ENCODE results near the gene PCMTD2.
A peak's percentile ranks its signal among the peaks of the same experiment; 100 is the strongest.

Gene PCMTD2

DNA sequence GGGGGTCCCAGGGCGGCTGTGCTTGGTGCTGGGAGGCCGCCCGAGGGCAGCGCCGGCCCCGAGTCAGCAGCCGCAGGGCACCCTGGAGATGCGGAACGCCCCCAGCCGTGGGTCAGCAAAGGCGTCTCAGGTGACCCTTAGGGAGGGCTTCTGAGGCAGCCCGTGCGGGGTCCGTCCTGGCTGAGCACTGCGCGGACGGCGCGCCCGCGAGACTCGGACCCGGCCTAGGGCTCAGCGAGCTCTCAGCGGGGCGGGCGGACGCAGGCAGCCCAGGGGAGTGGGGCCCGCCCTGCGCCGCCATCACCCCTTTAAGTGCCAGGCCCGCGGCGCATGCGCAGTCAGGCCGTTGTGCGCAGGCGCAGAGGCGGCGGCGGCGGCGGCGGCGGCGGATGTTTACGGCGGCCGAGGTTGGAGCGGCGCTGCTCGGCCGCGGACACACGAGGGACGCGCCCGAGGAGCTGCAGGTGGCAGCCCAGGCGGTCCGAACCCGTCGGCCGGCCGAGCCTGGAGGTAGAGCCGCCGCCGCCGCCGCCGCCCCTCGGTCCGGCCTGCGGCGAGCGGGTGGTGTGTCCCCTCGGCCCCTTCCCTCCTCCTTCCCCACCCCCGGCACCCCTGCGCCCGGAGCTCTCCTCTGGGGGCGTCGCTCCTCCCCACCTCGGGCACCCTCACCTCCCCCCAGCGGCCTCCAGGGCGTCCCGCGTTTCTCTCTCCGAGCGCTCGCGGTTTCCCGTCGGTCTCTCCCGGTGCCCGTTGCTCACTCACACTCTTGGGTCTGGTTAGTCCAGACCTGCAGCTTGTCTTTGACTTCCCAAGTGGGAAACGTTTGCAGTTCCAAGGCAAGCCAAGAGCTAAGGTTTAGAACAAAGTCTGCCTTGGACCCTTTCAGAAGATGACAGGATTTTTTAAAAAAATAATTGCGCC lies at the start of gene PCMTD2:
Gene PCMTD2 (plus strand): TSS at position 388 of the 921 bp plus-strand sequence. CDS start 4,218 bp downstream, outside the sequence.
- peak; percentile 78 for DNase-seq (ENCODE audit: low read depth)

DNA sequence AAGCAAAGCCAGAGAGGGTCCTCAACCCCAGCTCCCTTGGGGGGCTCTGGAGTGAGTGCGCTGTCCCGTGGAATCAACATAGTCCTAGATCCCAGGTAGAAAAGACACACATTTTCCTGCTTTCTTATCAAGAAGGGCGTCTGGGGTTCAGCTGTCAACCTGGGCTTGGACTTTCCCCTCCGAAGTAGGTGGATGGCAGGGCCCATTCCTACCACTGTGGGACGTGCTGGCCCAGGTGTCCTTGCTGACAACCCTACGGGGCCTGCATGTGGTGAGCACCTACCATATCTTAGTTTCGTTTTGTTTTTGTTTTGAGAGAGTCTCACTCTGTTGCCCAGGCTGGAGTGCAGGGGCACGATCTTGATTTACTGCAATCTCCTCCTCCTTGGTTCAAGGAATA lies 48.9 kb upstream of the PCMTD2 start:
- no peak for DNase-seq (ENCODE audit: low read depth)

DNA sequence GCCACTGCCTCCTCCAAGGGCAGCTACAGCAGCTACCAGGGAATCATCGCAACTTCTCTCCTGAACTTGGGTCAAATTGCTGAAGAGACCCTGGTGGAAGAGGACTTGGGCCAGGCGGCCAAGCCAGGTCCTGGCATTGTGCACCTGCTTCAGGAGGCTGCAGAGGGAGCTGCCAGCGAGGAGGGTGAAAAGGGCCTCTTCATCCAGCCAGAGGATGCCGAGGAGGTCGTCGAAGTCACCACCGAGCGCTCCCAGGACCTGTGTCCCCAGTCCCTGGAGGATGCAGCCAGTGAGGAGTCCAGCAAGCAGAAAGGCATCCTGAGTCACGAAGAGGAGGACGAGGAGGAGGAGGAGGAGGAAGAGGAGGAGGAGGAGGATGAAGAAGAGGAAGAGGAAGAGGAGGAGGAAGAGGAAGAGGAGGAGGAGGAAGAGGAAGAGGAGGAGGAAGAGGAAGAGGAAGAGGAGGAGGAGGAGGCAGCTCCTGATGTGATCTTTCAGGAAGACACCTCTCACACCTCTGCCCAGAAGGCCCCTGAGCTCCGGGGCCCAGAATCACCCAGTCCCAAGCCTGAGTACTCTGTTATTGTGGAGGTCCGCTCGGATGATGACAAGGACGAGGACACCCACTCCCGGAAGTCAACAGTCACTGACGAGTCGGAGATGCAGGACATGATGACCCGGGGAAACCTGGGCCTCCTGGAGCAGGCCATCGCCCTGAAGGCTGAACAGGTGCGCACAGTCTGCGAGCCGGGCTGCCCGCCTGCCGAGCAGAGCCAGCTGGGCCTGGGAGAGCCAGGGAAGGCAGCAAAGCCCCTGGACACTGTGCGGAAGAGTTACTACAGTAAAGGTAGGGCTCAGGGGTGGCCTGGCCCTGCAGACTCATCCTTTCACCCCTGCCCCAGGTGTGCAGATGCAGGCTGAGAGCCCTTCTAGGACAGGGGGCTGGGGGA lies 47.6 kb upstream of the PCMTD2 start:
- DNase-seq (ENCODE audit: low read depth), result no peak

DNA sequence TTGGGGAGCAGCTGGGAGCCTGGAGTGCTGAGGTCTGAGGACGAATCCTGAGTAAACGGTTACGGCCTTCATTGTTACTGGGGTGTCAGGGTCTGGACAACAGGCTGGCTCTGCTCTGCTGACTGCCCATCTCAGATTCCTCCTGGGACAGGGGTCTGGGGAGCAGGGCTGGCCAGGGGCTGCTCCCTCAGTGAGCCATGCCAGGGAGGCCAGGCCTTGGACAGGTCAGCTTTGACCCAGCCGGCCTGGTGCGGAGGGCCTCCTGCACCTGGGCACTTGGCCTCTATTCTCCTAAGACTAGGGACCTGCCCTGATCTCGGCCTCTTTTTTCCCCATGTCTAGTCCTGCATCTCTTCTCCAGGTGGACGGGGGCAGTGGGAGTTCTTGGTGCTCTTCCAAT lies 46.4 kb upstream of the PCMTD2 start:
- no peak for DNase-seq (ENCODE audit: low read depth)

DNA sequence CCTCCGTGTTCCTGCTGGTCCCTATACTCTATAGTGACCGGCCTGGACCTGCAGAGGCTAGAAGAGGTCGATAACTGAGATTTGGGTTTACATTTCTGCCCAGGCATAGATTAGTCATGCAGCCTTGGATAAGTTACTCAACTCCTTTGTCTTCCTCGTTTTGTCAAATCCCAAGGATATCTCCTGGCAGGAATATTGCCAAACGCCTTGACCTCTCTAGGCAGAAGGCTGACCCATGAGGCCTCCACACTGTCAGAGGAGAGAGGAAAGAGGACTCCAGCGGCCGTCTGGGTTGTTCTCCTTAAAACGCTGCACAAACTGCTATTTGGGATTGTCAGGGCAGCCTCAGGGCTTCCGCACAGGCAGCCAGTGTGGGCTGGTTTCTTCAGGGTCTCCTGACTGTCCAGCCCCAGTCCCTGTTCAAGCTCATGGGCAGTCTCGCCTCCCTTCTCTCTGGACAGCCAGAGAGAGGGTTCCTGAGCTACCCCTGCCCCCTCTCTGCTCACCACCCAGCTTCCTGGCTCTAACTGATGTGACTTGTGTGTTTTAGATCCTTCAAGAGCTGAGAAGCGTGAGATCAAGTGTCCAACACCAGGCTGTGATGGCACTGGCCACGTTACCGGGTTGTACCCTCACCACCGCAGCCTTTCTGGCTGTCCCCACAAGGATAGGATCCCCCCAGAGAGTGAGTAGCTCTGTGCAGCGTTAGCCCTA lies 44.7 kb upstream of the PCMTD2 start:
- no peak for DNase-seq (ENCODE audit: low read depth)

DNA sequence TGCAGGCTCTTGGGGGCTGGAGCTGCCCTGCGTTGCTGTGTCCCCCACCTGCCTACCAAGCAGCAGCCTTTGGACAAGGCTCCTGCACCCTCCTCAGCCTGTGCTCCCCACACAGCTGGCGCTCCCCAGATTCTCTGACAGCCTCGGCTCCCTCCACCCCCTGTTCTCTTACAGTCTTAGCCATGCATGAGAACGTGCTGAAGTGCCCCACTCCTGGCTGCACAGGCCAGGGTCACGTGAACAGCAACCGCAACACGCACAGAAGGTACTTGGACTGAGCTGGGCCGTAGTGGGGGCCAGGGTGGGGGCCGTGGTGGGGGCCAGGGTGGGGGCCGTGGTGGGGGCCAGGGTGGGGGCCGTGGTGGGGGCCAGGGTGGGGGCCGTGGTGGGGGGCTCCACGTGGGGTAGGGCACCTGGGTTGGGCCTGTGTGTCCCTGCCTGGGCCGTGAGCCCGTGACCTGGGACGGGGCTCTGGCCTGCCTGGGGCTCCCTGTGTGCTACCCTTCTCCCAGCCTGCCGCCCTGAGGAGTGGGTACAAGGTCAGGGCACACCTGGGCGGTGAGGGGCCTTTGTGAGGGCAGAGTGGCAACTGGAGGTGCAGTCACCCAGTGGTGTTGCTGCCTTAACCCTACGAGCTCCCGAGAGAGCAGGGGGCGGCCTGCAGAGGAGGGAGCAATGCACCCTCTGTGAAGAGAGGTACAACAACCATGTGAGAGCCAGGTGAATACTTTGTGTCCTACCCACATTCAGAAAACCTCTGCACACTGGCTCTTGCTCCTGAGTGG lies 43.5 kb upstream of the PCMTD2 start:
- DNase-seq (ENCODE audit: low read depth), result no peak

DNA sequence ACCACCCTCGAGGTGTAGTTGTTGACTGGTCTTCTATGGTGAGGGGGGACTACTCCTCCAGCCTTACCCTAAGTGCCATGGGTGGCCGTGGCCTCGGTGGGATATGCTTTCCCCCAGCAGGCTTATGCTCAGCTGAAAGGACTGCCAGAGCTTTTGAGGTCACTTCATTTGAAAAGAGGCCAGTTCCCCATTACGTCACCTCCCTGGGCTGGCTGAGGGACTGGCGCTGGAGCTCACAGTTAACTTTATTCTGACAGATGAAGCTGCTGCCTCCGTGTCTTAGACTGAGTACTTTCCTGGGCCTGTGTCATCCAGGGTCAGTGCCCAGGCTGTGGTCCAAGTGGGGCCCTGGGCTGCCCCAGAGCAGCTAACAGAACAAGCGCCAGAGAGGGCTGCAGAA lies 42.8 kb upstream of the PCMTD2 start:
- DNase-seq (ENCODE audit: low read depth), result peak; percentile 17

DNA sequence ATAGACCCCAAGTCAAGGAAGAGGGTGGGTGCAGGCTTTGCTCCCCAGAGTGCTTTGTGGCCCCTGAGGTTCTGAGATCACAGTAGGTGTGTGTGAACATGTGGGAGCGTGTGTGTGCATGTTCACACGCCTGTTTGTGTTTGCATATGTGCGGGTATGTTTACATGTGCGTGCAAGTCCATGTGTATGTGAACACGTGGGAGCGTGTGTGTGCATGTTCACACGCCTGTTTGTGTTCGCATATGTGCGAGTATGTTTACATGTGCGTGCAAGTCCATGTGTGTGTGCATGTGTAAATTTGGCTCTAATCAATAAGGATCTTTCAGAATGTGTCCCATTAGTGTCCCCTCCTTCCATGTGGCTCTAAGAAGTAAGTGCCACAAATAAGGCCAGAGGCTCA lies 41.4 kb upstream of the PCMTD2 start:
- DNase-seq (ENCODE audit: low read depth), result no peak

DNA sequence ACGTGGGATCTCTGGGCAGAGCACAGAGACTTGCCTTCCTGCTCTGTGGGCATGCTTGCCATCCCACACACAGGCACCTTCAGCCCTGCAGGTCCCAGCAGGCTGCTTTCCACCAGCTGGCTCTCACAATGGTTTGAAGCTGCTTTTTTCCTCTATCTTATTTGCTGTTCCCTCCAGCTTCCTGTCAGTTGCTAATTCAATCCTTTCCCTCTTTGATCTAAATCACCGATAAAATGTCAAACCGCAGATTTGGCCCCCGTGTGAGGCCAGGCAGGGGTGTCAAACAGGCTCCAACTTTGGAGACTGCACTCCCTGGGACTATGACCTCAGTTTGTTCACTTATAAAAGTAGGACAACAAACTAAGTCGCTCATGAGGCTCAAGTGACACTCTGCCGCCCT lies 40.6 kb upstream of the PCMTD2 start:
- no peak for DNase-seq (ENCODE audit: low read depth)

DNA sequence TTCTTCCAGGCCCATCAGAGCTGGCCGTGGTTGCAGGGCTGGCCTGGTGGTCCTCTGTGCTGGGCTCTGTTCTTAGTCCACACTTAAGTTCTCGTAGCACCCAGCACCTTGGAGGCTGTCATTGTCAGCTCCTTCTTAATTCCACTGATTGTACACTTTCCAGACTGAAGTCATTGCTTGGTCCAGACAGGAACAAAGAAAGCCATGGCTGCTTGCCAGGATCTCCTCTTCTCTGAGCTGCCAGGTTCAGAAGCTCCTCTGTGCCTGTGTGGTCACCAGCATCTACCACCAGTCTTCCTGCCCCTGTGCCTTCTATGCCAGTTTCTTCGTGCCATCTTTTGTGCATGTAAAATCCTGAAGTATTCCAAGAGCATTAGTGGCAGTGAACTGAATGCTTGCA lies 39.5 kb upstream of the PCMTD2 start:
- no peak for DNase-seq (ENCODE audit: low read depth)

DNA sequence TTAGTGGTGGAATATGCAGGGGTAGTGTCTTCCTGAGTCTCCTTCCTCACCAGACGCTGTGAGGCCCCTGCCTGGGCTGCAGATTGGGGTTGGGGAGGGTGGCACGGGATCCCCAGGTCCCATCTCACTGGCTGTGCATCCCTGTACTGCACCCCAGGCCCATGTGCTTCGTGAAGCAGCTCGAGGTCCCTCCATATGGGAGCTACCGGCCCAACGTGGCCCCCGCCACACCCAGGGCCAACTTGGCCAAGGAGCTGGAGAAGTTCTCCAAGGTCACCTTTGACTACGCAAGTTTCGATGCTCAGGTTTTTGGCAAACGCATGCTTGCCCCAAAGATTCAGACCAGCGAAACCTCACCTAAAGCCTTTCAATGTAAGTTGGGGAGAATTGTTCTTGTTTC lies 38.6 kb upstream of the PCMTD2 start:
- DNase-seq (ENCODE audit: low read depth), result no peak

DNA sequence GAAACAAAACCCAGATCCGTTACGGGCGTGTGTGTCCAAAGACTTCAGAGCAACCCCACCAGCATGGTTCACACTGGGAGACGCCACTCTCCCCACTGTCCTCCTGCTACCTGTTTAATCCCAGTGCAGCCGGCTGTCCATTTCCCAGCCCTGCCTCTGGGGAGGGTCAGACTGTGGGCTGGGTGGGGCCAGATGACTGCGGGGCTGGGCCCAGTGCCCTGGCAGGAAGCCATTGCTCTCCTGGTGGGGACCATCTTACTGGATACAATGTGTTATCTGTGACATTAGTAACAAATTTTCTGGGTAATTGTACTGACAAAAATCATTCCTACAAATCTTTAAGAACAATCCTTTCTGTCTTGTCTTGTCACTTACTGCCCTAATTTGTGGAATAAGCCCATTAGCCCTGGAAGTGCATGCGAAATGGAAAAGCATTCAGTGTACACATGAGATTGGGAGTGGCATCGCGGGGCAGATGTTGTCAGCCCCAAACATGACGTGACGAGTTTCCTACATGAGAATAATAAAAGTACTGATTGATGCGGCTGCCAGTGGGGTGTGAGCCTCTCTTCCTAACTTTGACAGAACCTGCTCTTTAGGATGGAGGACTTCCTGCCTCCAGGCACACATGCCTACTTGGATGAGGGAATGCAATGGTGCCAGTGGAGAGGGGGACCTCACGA lies 37.9 kb upstream of the PCMTD2 start:
- DNase-seq (ENCODE audit: low read depth), result no peak

DNA sequence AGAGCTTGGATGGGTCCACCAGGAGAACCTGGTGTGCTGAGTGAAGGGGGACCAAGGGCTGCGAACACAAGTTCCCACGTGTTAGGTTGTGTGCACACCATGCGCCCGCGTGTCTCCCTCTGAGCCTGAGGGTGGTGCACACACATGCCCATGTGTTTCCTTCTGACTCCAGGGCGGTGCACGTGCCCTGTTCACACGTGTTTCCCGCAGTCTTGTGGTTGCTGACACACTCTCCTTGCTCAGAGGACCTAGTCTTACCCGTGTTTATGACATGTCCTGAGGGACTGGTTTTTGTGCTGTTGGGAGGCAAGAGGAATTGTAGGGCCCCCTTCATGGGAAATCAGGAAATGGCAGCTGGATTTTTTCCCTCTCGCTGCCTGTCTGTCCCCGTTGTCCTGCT lies 36.3 kb upstream of the PCMTD2 start:
- DNase-seq (ENCODE audit: low read depth), result no peak

DNA sequence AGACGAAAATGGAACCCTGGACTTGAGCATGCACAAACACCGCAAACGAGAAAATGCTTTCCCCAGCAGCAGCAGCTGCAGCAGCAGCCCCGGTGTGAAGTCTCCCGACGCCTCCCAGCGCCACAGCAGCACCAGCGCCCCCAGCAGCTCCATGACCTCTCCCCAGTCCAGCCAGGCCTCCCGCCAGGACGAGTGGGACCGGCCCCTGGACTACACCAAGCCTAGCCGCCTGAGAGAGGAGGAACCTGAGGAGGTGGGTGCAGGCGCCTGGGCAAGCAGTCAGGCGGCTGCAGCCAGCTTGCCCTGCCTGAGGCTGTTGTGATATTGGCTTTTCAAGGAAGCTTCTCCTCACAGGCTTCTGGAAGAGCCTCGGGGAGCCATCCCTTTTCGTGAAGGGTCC lies 35.8 kb upstream of the PCMTD2 start:
- no peak for DNase-seq (ENCODE audit: low read depth)

DNA sequence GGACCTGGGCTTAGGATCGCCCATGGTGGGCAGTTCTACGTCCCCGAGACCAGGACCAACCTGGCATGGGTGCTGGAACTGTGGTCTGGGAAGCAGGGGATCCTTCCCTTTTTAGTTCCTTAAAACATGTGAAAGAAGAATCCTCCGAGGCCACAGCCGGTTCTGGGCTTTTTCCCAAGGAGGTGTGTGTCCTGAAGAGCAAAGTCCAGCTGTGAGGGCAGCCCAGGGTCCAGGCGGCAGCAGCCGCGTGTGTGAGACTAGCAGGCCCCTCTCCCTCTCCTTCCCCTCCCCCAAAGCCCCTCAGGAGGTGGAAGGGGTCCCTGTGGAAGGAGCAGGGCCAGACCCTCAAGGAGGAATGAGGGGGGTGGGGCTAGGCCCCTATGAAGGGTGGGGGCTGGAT lies 35.1 kb upstream of the PCMTD2 start:
- no peak for DNase-seq (ENCODE audit: low read depth)

DNA sequence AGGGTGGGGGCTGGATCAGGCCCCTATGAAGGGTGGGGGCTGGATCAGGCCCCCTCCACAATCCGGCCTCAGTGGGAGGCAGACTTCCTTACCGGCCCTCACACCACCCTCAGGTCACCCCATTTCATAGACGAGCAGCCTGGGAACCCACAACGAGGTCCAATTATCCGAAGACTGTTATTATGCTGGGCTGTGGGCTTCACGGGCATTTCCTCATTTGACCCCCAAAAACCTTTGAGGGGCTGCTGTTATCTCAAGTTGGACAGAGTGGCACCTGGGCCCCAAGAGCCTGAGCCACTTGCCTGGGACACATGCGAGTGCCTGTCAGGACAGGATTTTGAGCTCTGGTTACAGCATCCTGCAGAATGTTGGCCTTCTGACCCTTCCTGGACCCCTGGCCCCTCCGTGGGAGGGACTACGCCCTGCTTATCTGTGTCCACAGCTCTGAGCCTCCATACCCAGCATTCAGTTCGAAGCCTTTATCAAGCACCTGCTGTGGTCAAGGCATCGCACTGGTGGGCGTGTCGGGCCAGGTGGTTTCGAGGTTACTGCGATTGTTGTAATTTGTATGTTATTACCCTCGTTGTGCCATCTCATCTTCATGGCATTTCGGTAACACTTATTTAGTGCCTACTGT lies 34.5 kb upstream of the PCMTD2 start:
- DNase-seq (ENCODE audit: low read depth), result no peak

DNA sequence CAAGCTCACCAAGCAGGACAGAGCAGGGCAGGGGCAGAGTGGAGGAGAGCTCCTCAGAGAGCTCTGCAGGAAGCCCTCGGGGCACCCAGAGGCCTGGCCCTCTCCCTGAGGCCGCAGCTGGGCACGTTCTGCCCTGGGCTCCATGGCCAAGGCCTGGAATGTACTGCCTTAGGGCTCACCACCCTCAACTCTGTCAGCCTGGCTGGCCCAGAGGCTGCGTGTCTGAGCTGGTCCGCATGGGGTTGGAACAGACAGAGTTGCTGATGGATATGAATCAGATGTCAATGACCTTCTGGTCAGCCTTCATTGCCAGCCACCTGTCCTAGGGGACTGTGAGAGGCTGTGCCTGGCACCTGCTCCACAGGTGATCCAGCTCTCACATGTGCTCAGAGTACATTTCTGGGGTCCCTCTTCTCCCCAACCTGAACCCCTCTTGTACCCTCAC lies 33.2 kb upstream of the PCMTD2 start:
- no peak for DNase-seq (ENCODE audit: low read depth)

DNA sequence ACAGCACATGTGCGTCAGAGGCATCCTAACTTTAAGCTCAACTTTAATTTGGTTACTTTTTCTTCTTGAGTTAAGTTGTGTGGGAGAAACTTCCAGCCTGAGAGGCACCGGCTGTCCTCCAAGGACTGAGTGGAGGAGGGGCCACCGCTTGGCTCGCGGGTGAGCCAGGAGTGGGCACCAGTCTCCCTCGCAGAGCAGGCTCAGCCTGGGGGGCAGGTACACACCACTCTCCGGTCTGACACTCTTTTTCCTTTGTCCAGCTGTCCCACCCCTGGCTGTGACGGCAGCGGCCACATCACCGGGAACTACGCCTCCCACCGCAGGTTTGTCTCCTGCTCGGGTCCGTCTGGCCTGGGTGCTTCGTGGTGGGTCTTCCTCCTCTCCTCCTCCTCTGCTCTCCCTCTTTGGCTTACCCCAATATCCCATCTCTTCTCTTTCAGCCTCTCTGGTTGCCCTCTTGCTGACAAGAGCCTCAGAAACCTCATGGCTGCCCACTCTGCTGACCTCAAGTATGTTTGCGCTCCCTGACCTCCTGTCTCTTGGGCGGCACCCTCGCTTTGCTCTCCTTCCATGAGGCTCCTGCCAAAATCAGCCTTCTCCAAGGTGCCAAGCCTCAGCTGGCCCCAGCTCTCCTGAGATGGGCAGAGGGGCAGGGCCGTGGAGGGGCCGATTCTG lies 32.6 kb upstream of the PCMTD2 start:
- DNase-seq (ENCODE audit: low read depth), result no peak

DNA sequence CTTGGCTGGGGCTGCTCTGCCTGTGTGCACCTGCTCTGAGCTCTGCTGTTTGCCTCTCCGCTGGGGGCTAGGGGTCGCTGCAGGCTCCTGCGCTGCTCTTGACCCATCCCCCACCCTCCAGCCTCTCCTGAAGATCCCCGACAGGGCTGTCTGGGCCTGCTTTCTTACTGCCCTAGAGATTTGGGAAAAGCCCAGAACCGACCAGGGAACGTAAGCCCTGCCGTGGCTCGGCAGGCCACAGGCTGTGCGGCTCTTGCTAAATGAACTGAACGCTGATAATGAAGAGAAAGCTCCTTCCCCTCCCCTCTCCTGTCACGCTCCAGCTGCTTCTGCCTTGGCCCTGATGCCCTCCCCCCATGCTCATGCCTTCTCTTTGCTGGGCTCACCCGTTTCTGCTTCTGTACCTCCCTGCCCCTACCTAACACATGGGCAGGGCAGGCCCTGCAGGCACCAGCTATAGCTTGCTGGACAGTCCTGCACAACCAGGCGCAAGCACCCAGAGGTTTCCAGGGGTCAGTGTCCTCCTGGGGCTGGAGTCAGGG lies 32.0 kb upstream of the PCMTD2 start:
- no peak for DNase-seq (ENCODE audit: low read depth)
